HG03432 (cell line): Measurements from ENCODE around the gene SFRP4.
"Not testable (repeated sequence)": the region's sequence is repeated elsewhere in the genome, so short reads cannot be mapped to it uniquely, and the experiment has no call there.

Experiments
- ATAC-seq: cut with Tn5 transposase; IDR thresholded peaks from one replicate; pipeline ENCODE4 v1.9.1; 2021; ENCODE audit warnings: mild to moderate bottlenecking, moderate library complexity; ENCODE audit not compliant: unreplicated experiment

The SFRP4 gene

GRCh38 chr7:37916673-37917660 is at the start of gene SFRP4:
TSS of gene SFRP4 (minus strand) at chr7:37916817. CDS start at chr7:37916537, 280 bp downstream.
- peak; percentile 22 for ATAC-seq

GRCh38 chr7:37964196-37964595 is 47.6 kb upstream of the SFRP4 start:
- ATAC-seq, result no peak

- ATAC-seq, result no peak
Observed at GRCh38 chr7:37961251-37961650, 44.6 kb upstream of the SFRP4 start.

GRCh38 chr7:37960483-37960882 is 43.9 kb upstream of the SFRP4 start:
- ATAC-seq, result no peak

GRCh38 chr7:37957221-37957970 is 40.8 kb upstream of the SFRP4 start:
- ATAC-seq, result no peak

GRCh38 chr7:37956791-37957190 is 40.2 kb upstream of the SFRP4 start:
- no peak for ATAC-seq

- not testable (repeated sequence) for ATAC-seq
Observed at GRCh38 chr7:37954217-37954616, 37.6 kb upstream of the SFRP4 start.

- no peak for ATAC-seq
Observed at GRCh38 chr7:37952240-37952639, 35.6 kb upstream of the SFRP4 start.

GRCh38 chr7:37947941-37948210 is 31.3 kb upstream of the SFRP4 start:
- ATAC-seq, result no peak

GRCh38 chr7:37947138-37947940 is 30.7 kb upstream of the SFRP4 start:
- ATAC-seq, result no peak

- ATAC-seq, result no peak
Observed at GRCh38 chr7:37945336-37945735, 28.7 kb upstream of the SFRP4 start.

GRCh38 chr7:37944737-37945054 is 28.1 kb upstream of the SFRP4 start:
- no peak for ATAC-seq

GRCh38 chr7:37943905-37944736 is 27.5 kb upstream of the SFRP4 start:
- peak; percentile 49 for ATAC-seq

GRCh38 chr7:37942934-37943610 is 26.5 kb upstream of the SFRP4 start:
- peak; percentile 42 for ATAC-seq

GRCh38 chr7:37933018-37933566 is 16.5 kb upstream of the SFRP4 start:
- no peak for ATAC-seq

GRCh38 chr7:37932543-37932942 is 15.9 kb upstream of the SFRP4 start:
- no peak for ATAC-seq

GRCh38 chr7:37930226-37930948 is 13.8 kb upstream of the SFRP4 start:
- no peak for ATAC-seq

GRCh38 chr7:37928878-37929277 is 12.3 kb upstream of the SFRP4 start:
- ATAC-seq, result no peak
